Left lung (tissue), 10 donors: ENCODE data around the gene HBEGF. TPM values are rescaled to one million over a fixed set of nuclear protein-coding genes. Genes with fewer than 3 reads are reported as not detected.

Experiments
- ATAC-seq: fragments of 200-7000 bp; cut with Tn5 transposase; one replicate; pipeline ENCODE4 v1.9.1; 2020; ENCODE audit warnings: moderate library complexity
- DNase-seq, 4 donors: peaks; one replicate each; pipeline ENCODE4 v3.0.0-alpha.2; 2013 to 2020
- H3K27ac ChIP-seq, 2 donors: fragments of 200-600 bp; sonication (generic) in 1 of 2; one replicate each; pipeline versions ENCODE4 v1.5.0 to v1.8.0; 2020 to 2021
- H3K27me3 ChIP-seq, 2 donors: fragments of 200-600 bp; sonication (generic) in 1 of 2; one replicate each; pipeline versions ENCODE4 v1.5.0 to v1.8.0; 2020 to 2021
- H3K36me3 ChIP-seq, 2 donors: fragments of 200-600 bp; sonication (generic) in 1 of 2; one replicate each; pipeline versions ENCODE4 v1.5.0 to v1.8.0; 2020 to 2021
- H3K4me1 ChIP-seq, 2 donors: fragments of 200-600 bp; one replicate each; pipeline ENCODE4 v1.8.0; 2021
- H3K4me3 ChIP-seq, 2 donors: fragments of 200-600 bp; sonication (generic) in 1 of 2; one replicate each; pipeline versions ENCODE4 v1.5.0 to v1.8.0; 2020 to 2021; ENCODE audit warnings: mild to moderate bottlenecking in 1 of 2
- H3K9me3 ChIP-seq, 2 donors: fragments of 200-600 bp; sonication (generic) in 1 of 2; one replicate each; pipeline versions ENCODE4 v1.5.0 to v1.8.0; 2020 to 2021
- CTCF ChIP-seq, 2 donors: fragments of 200-600 bp; sonication (generic) in 1 of 2; IDR thresholded peaks; one replicate each; pipeline versions ENCODE4 v1.5.0 to v1.8.0; 2021; ENCODE audit warnings: antibody characterized with exemption in 2 of 2
- intact Hi-C, 2 donors: fragments of 100-400 bp; cut with DNase I; formaldehyde crosslinking; loops; one replicate each; pipeline versions ENCODE4 v1.11.2 to v1.14.2; 2022
- polyA plus RNA-seq, 6 donors: library from polyadenylated mRNA; unstranded; fragments of 120-200 nt; gene quantifications; one replicate each; pipeline ENCODE4 v1.2.1, GENCODE V29; 2013; ENCODE audit not compliant: insufficient read length in 6 of 6
- total RNA-seq, 2 donors: library from RNA; stranded (reverse); fragmentation: NEBNext Ultra II Directional; extraction: Animal tissue kit (Norgen Biotek cat#: 25700); gene quantifications; one replicate each; pipeline ENCODE4 v1.2.1, GENCODE V29; 2021
- donor health status: DM: no; HTN: yes; CAD: no.
- donor health status: DM: no; HTN: no; CAD: no.

The HBEGF gene
- total and polyA plus RNA-seq, 8 donors, result 5.4 to 33.8 (median 9.7) TPM

GRCh38 chr5:140309706-140310249 lies 36.6 kb downstream of the HBEGF start:
- Histone ChIP-seq H3K4me3 (no peak overlapping the region), H3K9me3 (no peaks in the 10 kb centered on the region), H3K27me3 (no peaks in the 10 kb centered on the region), H3K36me3 (no peaks in the 10 kb centered on the region), H3K4me1 (peaks cover 11 to 30% of the 10 kb centered on the region in 2 donors), H3K27ac (no peak overlapping the region)
- DNase-seq (no peak), ATAC-seq (no peak)
- intact Hi-C loops, result no loop called here
- no peak for TF ChIP-seq CTCF (IDR thresholded peaks at IDR 0.05)

GRCh38 chr5:140305471-140305870 lies 40.9 kb downstream of the HBEGF start:
- no peak overlapping the region for H3K27ac ChIP-seq
- ATAC-seq, result no peak
- H3K4me3 ChIP-seq, result no peak overlapping the region
- H3K36me3 ChIP-seq, result no peaks in the 10 kb centered on the region
- no peaks in the 10 kb centered on the region for H3K27me3 ChIP-seq
- H3K9me3 ChIP-seq, result no peaks in the 10 kb centered on the region
- intact Hi-C loops, result no loop called here
- no peak for TF ChIP-seq CTCF (IDR thresholded peaks at IDR 0.05)
- DNase-seq, result no peak
- peaks cover 7 to 27% of the 10 kb centered on the region in 2 donors for H3K4me1 ChIP-seq

GRCh38 chr5:140303966-140304365 lies 42.4 kb downstream of the HBEGF start:
- intact Hi-C loops, result no loop called here
- Histone ChIP-seq H3K4me3 (peak overlapping the region in 1 of 2 donors; percentile 60), H3K27ac (no peak overlapping the region), H3K36me3 (peaks cover 0 to 14% of the 10 kb centered on the region in 2 donors), H3K9me3 (no peaks in the 10 kb centered on the region), H3K27me3 (no peaks in the 10 kb centered on the region), H3K4me1 (peaks cover 7 to 37% of the 10 kb centered on the region in 2 donors)
- DNase-seq (no peak), ATAC-seq (no peak)
- no peak for TF ChIP-seq CTCF (IDR thresholded peaks at IDR 0.05)

- peaks cover 7 to 47% of the 10 kb centered on the region in 2 donors for H3K4me1 ChIP-seq
- H3K4me3 ChIP-seq, result peak within 1 kb of the TSS; percentile 50 to 60
- H3K9me3 ChIP-seq, result no peaks in the 10 kb centered on the region
- H3K27me3 ChIP-seq, result no peaks in the 10 kb centered on the region
- peaks cover 0 to 18% of the 10 kb centered on the region in 2 donors for H3K36me3 ChIP-seq
- DNase-seq (peak; percentile 90 to 96 (median 94)), ATAC-seq (peak; percentile 93)
- intact Hi-C loops, result no loop called here
- no peak for TF ChIP-seq CTCF (IDR thresholded peaks at IDR 0.05)
- H3K27ac ChIP-seq, result peak within 1 kb of the TSS; percentile 70 to 75
These were observed 43.4 kb downstream of the HBEGF start, which contains the start of gene PFDN1 for GRCh38 chr5:140302786-140303639. PFDN1 (minus strand) TSS chr5:140303101; CDS start chr5:140303073, 28 bp downstream.

- Histone ChIP-seq H3K27ac (peak overlapping the region in 1 of 2 donors; percentile 29), H3K4me1 (peaks cover 7 to 53% of the 10 kb centered on the region in 2 donors), H3K9me3 (no peaks in the 10 kb centered on the region), H3K36me3 (peaks cover 0 to 18% of the 10 kb centered on the region in 2 donors), H3K4me3 (no peak overlapping the region), H3K27me3 (no peaks in the 10 kb centered on the region)
- ATAC-seq (peak; percentile 27), DNase-seq (no peak)
- intact Hi-C loops, result no loop called here
- TF ChIP-seq CTCF (IDR thresholded peaks at IDR 0.05), result no peak
These were observed 45.3 kb downstream of the HBEGF start for GRCh38 chr5:140301136-140301535.
